Skin epidermis (tissue), 12 donors: ENCODE results near the gene DCC.

Experiments used
- H3K27ac ChIP-seq, 21 experiments: fragments of 200-600 bp; sonication (generic) in 11 of 21; one replicate each; pipeline ENCODE4 v1.5.0; 2020; ENCODE audit warnings: mild to moderate bottlenecking in 3 of 21, inconsistent platforms in 2 of 21, moderate library complexity in 2 of 21
- H3K4me3 ChIP-seq, 7 experiments: fragments of 200-600 bp; sonication (generic) in 2 of 7; one replicate each; pipeline ENCODE4 v1.5.0; 2020; ENCODE audit warnings: inconsistent platforms in 2 of 7, mild to moderate bottlenecking in 2 of 7, moderate library complexity in 1 of 7

Gene DCC

DNA sequence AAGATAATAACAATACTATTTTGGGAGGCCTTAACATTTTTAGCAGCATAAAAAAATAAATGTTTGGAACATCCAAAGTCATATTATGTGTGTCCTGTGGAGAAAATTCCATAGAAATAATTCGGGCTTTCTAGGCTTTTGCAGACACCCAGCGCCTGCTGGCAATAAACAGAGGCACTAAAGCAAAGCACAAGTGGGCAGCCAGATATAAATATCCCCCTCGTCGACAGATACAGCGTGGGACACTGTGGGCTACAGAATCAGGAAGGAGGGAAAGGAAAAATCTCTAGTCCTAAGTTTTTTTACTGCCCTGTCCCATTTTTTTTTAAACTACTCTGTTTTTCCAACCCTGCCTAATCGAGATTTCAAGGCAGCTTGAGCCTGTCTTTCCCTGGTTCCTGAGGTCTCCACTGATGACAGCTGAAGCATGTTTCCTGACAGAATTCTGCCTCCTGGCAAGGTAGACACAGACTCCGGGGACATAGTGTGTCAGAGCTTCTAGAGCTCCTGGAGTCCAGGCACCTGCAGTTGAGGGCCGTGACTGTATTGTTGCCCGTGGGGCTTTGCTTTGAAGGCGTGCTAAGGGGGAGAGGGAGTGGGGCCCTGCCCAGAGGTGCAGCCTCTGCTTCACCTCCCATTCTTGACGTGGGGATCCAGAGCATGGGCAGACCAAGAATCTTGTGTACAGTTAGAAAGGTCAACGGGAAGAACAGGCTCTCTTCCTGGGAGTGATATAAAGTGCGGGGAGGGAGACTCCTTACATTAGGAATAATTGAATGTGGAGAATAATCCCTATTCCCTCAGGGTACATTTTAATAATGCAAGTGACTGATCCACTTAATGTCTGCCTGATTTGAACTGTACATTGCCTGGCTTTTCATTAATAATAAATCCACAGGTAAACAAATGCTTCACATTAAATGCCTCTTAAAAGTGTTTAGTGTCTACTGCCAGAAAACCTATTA is 232.3 kb downstream of the DCC start:
- Histone ChIP-seq H3K4me3 (no peak overlapping the region), H3K27ac (no peak overlapping the region)

DNA sequence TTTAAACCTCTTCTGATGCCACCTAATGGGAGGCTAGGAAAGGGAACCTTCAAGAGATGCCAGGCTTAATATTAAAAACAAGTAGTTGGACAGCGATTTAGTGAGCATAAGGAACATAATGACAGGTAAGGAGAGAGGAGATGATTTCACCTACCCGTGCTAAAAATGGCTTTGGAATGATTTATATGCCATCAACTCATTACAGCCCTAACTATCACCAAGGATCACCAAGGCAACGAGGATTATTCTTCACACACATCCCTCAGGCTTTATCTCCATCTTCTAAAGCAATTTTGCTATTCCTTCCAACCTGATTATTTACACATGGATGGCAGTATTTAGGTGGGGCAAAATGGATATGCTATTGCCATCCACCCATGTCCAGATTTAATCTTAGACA is 237.8 kb downstream of the DCC start:
- no peak overlapping the region for H3K27ac ChIP-seq
- H3K4me3 ChIP-seq: no peak overlapping the region

DNA sequence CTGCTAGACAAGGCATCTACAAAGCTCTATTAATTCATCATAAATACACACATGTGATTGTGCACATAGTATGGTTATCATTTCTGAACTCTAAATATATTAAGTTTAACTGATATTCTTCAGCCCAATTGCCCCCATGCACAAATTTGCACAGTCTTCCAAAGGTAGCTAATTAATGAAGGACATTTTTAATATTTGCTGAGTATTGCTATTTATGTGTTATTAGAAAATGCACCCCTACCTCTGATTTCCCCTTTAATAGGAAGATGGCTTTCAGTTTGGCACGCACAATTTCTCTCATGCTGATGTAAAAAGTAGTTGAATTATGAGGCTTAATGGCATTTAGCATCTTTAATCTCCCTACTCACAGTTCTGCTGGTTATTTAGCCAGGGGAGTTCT is 242.1 kb downstream of the DCC start:
- Histone ChIP-seq H3K4me3 (no peak overlapping the region), H3K27ac (no peak overlapping the region)

DNA sequence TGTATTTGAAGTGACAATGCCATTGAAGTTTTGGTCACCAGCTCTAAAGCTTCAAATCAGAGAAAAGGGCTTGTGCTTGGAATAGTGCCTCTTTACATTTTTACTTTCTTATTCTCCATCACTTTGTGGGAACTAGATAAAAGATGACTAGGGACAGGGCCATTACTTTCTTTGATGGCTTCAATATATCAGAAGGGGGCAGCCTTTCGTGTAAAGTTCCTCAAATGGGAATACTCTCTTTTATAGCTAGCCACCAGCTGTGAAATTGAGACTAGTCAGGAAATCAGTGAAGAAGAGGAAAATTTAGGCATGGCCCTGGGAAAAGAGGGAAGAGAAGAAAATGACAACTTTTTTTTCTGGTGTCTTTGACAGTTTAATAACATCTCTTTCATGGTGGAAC is 242.5 kb downstream of the DCC start:
- no peak overlapping the region for H3K4me3 ChIP-seq
- no peak overlapping the region for H3K27ac ChIP-seq

DNA sequence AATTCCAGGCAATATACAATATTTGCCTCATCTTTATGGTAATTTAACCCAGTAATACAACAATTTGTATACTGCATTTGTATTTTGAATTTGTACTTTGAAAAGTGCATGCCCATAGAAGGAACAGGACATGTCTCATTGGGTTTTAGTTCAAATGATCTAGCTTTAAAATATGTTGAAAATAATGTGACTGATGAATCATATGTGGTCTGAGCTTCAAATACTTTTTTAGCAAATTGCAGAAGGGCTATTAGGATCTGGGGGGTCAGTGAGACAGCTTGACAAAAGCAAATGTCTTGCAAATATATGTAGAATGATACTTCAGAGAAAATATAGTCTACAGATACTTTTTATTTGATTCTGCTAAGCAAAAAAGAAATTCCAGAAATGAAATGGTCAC is 248.9 kb downstream of the DCC start:
- no peak overlapping the region for H3K27ac ChIP-seq

DNA sequence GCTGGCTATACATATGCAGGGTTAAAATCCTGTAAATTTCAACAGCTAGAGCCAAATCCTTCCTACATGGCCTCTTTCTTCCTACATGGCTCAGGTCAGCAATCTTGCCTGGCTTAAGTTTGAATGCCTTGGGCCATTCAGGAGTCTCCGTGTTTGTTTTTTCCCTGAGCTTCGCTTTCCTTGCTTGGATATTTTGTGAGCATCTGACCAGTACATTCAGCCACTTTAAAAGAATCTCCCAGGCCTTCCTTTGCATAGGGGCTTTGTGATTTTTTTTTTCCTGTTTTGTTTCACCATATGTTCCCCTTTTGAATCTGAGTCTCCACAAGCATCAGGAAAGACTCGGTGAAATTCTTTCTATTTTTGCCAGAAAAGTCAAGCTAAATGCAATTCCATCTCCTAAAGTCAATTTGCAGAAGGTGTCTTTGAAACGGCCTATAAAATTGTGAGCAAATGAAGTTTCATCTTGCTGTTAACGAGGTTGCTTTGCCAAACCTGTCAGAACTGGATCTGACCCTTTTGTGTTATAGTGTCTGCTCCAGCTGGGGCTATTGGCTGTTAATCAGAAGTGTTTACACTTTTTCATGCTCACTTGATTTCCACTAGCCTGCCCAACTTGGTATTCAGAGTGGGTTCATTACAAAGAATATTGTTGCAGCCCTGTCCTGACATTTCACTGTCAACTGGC is 256.9 kb downstream of the DCC start:
- no peak overlapping the region for H3K27ac ChIP-seq
- no peak overlapping the region for H3K4me3 ChIP-seq

More for the DNA sequence above, 248.9 kb downstream of the DCC start:
- no peak overlapping the region for H3K4me3 ChIP-seq

DNA sequence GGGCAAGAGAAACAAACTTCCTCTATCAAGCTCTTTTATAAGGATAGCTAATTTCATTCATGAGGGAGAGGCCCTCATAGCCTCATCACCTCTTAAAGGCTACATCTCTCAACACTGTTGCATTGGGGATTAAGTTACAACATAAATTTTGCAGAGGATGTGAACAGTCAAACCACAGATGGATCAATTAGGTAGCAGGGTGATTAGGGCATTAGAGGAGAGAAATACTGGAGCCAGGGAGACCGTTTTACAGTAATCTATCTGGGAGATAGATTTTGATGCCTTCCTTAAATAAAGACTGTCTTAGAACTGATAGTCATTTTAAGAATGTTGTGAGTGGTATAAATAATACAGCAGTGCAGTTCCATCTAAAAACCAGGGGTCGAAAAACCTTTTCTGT is 258.9 kb downstream of the DCC start:
- H3K27ac ChIP-seq: no peak overlapping the region

DNA sequence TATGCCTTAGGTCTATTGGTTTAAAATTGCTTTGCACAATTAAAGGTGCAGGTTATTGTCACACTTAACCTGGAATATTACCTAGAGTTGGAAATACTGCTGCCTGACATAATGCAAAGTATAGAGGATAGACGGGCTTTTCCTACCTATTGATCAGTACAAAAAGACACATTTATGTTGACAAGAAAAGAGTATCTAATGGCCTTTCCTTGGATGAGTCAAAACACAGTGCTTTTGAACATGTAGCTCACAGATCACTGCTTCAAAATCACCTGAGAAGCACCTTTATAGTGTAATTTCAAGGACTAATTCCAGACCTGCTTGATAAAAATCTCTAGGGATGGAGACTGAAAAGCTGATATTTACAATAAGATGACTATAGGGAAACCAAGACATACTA is 262.8 kb downstream of the DCC start:
- no peak overlapping the region for H3K4me3 ChIP-seq
- H3K27ac ChIP-seq: no peak overlapping the region

More for the DNA sequence above, 258.9 kb downstream of the DCC start:
- no peak overlapping the region for H3K4me3 ChIP-seq

DNA sequence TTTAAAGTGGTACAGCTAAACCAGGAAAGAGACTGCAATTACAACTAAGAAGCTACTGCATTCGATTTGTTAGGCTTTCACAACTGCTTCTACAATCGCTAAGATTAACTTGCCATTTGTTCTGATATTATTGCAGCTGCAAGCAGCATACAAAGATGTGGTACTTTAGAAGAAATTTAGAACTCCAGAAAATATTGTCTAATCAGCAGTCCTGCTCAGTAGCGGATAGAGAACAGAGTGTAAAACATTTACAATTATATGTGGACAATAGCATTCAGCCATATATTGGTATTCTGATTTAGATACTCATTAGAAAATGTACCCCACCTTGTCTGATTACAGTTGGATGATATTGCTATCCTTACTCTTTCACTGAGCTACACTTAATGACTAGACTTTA is 265.3 kb downstream of the DCC start:
- Histone ChIP-seq H3K27ac (no peak overlapping the region), H3K4me3 (no peak overlapping the region)

DNA sequence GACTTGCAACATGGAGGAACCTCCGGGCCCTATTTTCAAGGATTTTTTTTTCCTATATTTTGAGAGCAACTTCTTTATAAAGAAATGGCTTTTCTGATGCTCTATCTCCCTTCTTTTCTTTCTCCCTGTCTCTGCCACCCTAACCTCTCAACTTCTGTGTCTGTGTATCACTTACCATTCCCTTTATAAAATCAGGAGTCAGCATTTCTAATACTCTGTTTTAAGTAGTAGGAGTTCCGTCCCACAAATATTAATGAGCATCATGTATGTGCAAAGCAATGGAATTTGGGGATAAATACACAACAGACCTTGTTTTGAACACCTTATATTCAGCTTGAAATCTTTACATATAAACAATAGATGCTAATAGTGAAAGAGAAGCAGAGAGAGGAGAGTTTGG is 268.0 kb downstream of the DCC start:
- Histone ChIP-seq H3K27ac (no peak overlapping the region), H3K4me3 (no peak overlapping the region)

DNA sequence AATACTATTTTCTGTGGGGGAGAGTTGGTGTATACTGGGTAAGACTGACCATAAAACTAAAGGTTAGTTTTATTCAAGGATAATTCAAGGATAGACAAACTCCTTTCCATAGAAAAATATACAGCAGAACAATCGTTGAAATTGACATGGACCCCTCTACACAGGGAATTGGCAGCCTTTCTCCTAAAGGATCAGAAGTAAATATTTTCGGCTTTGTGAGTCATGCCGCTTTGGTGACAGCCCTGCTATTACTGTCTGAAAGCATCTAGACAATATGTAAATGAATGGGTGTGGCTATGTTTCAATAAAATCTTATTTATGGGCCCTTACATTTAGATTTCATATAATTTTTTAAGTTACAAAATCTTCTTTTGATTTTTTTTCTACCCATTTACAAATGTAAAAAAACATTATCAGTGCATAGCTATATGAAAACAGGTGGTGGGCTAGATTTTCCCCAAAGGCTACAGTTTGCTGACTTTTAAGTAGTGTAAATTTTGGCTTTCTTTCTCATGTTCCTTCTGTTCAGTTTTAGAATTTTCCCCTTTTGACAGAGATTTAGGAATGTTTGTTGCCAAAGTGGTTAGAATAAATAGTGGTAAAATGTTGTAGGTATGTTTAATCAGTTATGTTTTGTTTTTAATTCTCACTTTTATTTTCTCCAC is 270.6 kb downstream of the DCC start:
- Histone ChIP-seq H3K27ac (no peak overlapping the region), H3K4me3 (no peak overlapping the region)

DNA sequence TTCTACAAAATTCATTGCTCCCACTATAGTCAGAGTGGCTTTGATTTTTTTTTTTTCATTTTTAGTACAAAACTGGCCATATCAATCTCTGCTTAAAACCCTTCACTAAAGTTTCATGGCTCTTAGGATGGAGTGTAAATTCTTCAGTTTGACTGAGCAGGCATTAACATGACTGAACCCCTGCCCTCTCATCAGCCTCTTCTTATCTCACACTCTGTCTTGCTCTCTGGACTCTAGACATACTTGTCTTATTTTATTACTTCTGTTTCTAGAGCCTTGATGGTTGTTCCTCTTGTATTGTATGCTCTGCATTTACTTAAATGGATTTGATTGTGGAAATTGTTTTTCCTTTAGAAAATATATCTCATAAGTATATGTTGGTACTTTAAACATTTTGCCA is 272.4 kb downstream of the DCC start:
- Histone ChIP-seq H3K4me3 (no peak overlapping the region), H3K27ac (no peak overlapping the region)

DNA sequence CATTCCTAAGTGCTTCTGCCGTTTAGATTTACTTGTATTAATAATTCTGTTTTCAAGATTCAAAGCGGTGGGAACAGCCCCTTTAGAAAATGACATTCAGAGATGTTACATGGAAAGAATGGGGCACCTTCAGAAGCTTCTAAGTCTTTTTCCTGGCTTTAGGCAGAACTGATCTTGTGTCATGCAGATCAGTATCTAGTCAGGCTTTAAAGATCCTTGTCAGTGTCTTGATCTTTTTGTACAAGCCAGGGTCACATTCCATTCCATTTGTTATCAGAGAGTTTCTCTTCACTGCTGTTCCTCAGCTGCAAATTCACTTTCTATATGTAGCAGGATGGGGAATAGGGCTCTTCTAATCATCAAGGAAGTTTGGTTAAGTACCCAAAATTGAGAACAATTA is 275.3 kb downstream of the DCC start:
- H3K4me3 ChIP-seq: no peak overlapping the region
- no peak overlapping the region for H3K27ac ChIP-seq

DNA sequence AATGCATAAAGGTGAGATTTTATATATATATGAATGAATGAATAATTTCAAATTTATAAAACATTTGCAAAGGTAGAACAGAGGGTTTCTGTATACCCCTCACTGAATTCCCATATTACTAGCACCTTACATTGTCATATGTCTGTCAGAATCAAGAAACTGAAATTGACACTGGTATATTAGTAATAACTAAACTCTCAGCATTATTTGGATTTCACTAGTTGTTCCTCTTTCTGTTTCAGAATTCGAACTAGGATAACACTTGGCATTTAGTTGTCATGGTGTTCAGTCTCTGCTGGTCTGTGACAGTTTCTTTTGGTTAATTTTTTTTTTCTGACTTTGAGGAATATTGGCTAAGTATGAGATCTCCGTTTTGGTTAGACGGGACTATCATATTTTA is 275.9 kb downstream of the DCC start:
- no peak overlapping the region for H3K27ac ChIP-seq
- no peak overlapping the region for H3K4me3 ChIP-seq

DNA sequence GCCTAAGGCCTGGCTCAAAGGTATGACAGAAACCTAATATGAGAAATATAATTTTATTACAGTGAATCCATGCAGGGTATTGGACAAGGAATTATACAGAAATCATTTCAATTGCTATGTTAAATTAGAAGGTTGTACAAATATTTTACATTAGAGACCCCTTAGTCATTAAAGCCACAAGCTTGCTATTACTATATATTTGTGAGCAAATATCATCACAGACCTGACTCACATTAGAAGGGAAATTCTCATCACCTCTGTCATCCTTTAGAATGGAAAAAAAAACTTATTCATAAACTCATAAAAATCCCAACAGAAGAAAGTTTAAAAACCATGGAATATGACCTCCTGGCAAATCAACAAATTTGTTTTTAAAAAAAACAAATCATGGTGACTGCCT is 277.9 kb downstream of the DCC start:
- Histone ChIP-seq H3K4me3 (no peak overlapping the region), H3K27ac (no peak overlapping the region)

DNA sequence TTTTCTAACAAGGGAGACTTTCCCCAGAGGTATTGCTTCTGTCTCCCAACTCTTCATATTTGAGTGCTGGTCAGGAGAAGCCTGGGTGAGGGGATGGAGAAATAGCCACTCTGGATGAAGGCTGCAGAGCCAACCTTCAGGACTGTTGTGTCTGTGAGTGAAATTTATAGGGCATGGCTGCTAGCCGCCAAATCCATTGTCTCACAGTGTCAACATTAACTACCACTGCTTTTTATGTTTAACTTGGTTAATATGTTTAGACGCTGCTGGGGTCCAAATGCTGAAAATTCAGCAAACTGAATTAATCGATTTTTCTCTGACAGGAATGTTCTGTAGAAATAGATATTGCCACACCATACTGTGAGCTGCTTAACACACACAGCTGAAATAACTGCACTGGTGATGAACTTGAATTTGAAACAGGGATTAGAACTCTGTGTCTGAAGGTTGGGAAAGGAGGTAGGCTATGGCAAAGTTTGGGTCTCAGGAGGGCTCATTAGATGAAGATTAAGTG is 281.0 kb downstream of the DCC start:
- H3K4me3 ChIP-seq: no peak overlapping the region

DNA sequence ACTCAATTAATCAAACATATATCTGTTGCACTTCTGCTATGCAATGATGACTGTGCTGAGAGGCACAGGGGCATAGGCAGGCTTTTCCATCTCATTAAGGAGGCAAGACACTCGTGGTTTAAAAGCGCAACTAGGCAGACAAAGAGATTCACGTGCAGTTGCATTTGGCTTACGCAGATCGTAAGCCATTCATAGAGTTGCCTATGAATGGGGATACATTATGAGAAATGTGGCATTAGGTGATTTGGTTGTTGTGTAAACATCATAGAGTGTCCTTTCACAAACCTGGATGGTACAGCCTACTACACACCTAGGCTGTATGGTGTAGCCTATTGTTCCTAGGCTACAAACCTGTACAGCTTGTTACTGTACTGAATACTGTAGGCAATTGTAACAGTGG is 284.7 kb downstream of the DCC start:
- no peak overlapping the region for H3K4me3 ChIP-seq
- H3K27ac ChIP-seq: no peak overlapping the region

More for the DNA sequence above, 281.0 kb downstream of the DCC start:
- H3K27ac ChIP-seq: no peak overlapping the region

DNA sequence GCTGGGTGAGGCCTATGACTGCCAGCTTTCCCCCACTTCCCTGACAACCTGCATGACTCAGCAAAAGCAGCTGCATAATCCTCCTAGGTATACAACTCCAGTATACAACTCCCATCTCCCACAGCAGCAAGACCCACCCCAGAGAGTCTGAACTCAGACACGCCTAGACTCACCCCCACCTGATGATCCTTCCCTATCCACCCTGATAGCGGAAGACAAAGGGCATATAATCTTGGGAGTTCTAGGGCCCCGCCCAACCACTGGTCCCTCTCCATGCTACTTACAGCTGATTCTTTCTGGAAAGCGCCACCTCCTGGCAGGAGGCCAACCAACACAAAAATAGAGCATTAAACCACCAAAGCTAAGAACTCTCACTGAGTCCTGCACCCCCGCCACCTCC is 296.5 kb downstream of the DCC start:
- Histone ChIP-seq H3K4me3 (no peak overlapping the region), H3K27ac (no peak overlapping the region)

DNA sequence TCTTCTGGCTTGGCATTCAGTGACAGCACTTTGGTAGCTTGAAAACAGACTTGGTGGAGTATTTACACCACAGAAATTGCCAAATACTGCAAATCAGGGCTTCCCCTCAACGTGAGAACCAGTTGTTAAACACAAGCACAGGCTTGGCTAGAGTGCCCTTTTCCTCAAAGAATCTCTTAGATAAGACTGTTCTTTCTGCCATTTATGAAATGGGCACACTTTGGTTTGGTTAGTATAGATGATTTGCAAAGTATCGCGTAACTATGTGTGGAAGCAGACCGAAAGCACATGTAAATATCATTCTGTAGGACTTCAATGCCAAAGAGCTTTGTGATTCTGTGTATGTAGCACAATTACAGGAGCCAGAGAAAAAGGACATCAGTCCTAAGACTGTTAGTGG is 308.2 kb downstream of the DCC start:
- H3K4me3 ChIP-seq: no peak overlapping the region
- no peak overlapping the region for H3K27ac ChIP-seq

DNA sequence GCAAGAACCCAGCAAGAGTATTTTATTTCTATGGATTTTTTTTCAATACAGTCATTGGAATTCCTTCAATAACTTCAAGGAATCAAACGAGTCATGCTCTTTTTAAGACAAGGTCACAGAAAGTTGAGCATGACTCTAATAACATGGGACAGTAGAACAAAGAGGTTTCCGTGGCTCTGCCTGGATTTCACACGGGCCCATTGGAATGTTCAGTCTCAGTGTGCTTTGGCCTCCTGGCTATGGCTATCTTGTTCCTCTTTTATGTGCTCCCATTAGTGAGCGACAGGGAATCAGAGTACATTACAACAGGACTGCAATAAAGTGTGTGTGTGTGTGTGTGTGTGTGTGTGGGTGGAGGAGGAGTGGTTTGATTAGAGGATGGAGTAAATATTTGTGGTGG is 312.4 kb downstream of the DCC start:
- H3K4me3 ChIP-seq: no peak overlapping the region
- H3K27ac ChIP-seq: no peak overlapping the region
